HepG2 (cell line): Measurements from ENCODE around the gene B4GALT5. TPM values are rescaled to one million over a fixed set of nuclear protein-coding genes. Genes with fewer than 3 reads are reported as not detected.

Experiments
- ATAC-seq: fragments of 200-7000 bp; cut with Tn5 transposase; 3 replicates; pipeline ENCODE4 v1.9.1; 2020; ENCODE audit warnings: mild to moderate bottlenecking, moderate library complexity
- BruUV-seq: library from RNA; stranded (reverse); fragments of 400-500 nt; replicated peaks from 2 replicates; lab custom pipeline; 2021; lab: Mats Ljungman, UMichigan
- CTCF ChIA-PET: fragments of 300-600 bp; formaldehyde crosslinking; extraction: SDS; loops from one replicate; lab custom pipeline; 2021; ENCODE audit warnings: low total read pairs, inconsistent platforms, low intra/inter-chr PET ratio; lab: Yijun Ruan, JAX
- POLR2A ChIA-PET: fragments of 350-600 bp; sonication (Branson Sonifier 250); formaldehyde crosslinking; loops from one replicate; lab custom pipeline; 2020; ENCODE audit warnings: antibody characterized with exemption, inconsistent platforms; lab: Yijun Ruan, JAX
- DNase-seq: peaks from one replicate; pipeline ENCODE4 v3.0.0-alpha.2; 2015; ENCODE audit warnings: low spot score
- FAIRE-seq: peaks from 3 replicates; lab custom pipeline; 2011; peaks lifted over from hg19 to GRCh38; lab: Jason Lieb, UNC
- H2AFZ ChIP-seq: one replicate; pipeline ENCODE4 v1.6.1; 2011; ENCODE audit warnings: low read length, inconsistent platforms
- H3K27ac ChIP-seq: fragments of 300-600 bp; 3 replicates; pipeline ENCODE4 v1.8.0; 2011; ENCODE audit warnings: mixed run types, mild to moderate bottlenecking, mixed read lengths, low read length, inconsistent platforms; ENCODE audit not compliant: insufficient read depth; ENCODE audit errors: extremely low read length
- H3K27me3 ChIP-seq, 2 experiments: fragments of 200-600 bp in 1 of 2; 2 replicates in 1 of 2; 3 replicates in 1 of 2; pipeline versions ENCODE4 v1.6.0 to v1.8.0; 2011; ENCODE audit warnings: low read length in 2 of 2, mild to moderate bottlenecking in 2 of 2, moderate library complexity in 2 of 2, inconsistent platforms in 1 of 2; ENCODE audit not compliant: insufficient read depth in 2 of 2, control insufficient read depth in 1 of 2
- H3K36me3 ChIP-seq, 2 experiments: fragments of 200-600 bp in 1 of 2; replicated peaks in 1 of 2; 2 replicates in 1 of 2; 3 replicates in 1 of 2; pipeline versions ENCODE4 v1.5.1 to v1.8.0; 2011; ENCODE audit warnings: low read length in 2 of 2, inconsistent platforms in 1 of 2; ENCODE audit not compliant: insufficient read depth in 2 of 2, control insufficient read depth in 1 of 2
- H3K4me1 ChIP-seq: 2 replicates; pipeline ENCODE4 v1.5.1; 2012; ENCODE audit warnings: low read length, inconsistent platforms; ENCODE audit not compliant: insufficient read depth
- H3K4me2 ChIP-seq: 2 replicates; pipeline ENCODE4 v1.6.0; 2011; ENCODE audit warnings: low read depth, low read length, inconsistent platforms
- H3K4me3 ChIP-seq, 3 experiments: fragments of 200-600 bp in 1 of 3; sonication (generic), shearing (Covaris generic) in 1 of 3; replicated peaks in 1 of 3; 2 replicates each; pipeline ENCODE4 v1.5.1; 2011 to 2016; ENCODE audit warnings: low read length in 3 of 3, inconsistent platforms in 2 of 3, low read depth in 2 of 3, mild to moderate bottlenecking in 2 of 3, control low read depth in 1 of 3, mixed read lengths in 1 of 3; ENCODE audit not compliant: insufficient read depth in 1 of 3
- H3K79me2 ChIP-seq: one replicate; pipeline ENCODE4 v1.6.1; 2011; ENCODE audit warnings: low read length, inconsistent platforms; ENCODE audit not compliant: insufficient read depth
- H3K9ac ChIP-seq: 2 replicates; pipeline ENCODE4 v1.6.0; 2011; ENCODE audit warnings: mild to moderate bottlenecking, low read depth, low read length, inconsistent platforms; ENCODE audit not compliant: insufficient read depth
- H3K9me3 ChIP-seq: 2 replicates; pipeline ENCODE4 v1.5.1; 2012; ENCODE audit warnings: mild to moderate bottlenecking, low read length
- H4K20me1 ChIP-seq: 2 replicates; pipeline ENCODE4 v1.6.0; 2011; ENCODE audit warnings: inconsistent platforms, mild to moderate bottlenecking, low read length, moderate library complexity; ENCODE audit not compliant: insufficient read depth
- ATM ChIP-seq: fragments of 450-650 bp; IDR thresholded peaks from 2 replicates; pipeline ENCODE4 v1.7.1; 2017; ENCODE audit warnings: mild to moderate bottlenecking, borderline replicate concordance
- CBFB ChIP-seq: sonication (generic); formaldehyde crosslinking; IDR thresholded peaks from 2 replicates; pipeline ENCODE4 v1.4.0; 2020; ENCODE audit warnings: missing genetic modification reagents
- CHD4 ChIP-seq: fragments of 200-600 bp; sonication (generic); IDR thresholded peaks from 2 replicates; pipeline ENCODE4 v1.7.0; 2017; ENCODE audit warnings: mild to moderate bottlenecking, low read length, borderline replicate concordance
- FOXA1 ChIP-seq, 2 experiments: fragments of 450-650 bp in 1 of 2; sonication (generic) in 1 of 2; formaldehyde crosslinking in 1 of 2; IDR thresholded peaks; 2 replicates each; pipeline versions ENCODE4 v1.4.0 to v1.6.1; 2016 to 2020; ENCODE audit warnings: missing genetic modification reagents in 1 of 2
- GRHL1 ChIP-seq: sonication (generic); formaldehyde crosslinking; conservative IDR thresholded peaks from 2 replicates; pipeline ENCODE4 v1.8.0; 2022; ENCODE audit warnings: missing genetic modification reagents
- HMG20B ChIP-seq: conservative IDR thresholded peaks from 2 replicates; pipeline ENCODE4 v1.6.1; 2016; ENCODE audit warnings: missing genetic modification reagents, missing compliant biosample characterization
- KDM1A ChIP-seq: IDR thresholded peaks from 2 replicates; pipeline ENCODE4 v1.6.1; 2016; ENCODE audit warnings: missing compliant biosample characterization
- KMT2A ChIP-seq: sonication (generic); formaldehyde crosslinking; IDR thresholded peaks from 2 replicates; pipeline ENCODE4 v1.4.0; 2020; ENCODE audit warnings: missing genetic modification reagents
- MEF2D ChIP-seq: sonication (generic); formaldehyde crosslinking; IDR thresholded peaks from 2 replicates; pipeline ENCODE4 v1.5.1; 2020; ENCODE audit warnings: mild to moderate bottlenecking, missing genetic modification reagents
- REXO4 ChIP-seq: sonication (generic); formaldehyde crosslinking; IDR thresholded peaks from 2 replicates; pipeline ENCODE4 v1.8.0; 2022; ENCODE audit warnings: missing genetic modification reagents, mild to moderate bottlenecking, borderline replicate concordance
- SMC3 ChIP-seq: IDR thresholded peaks from 2 replicates; pipeline ENCODE4 v1.6.1; 2011; ENCODE audit warnings: low read length, improper control_type of control experiment
- TGIF2 ChIP-seq: IDR thresholded peaks from 2 replicates; pipeline ENCODE4 v1.6.1; 2016; ENCODE audit warnings: control low read depth, missing compliant biosample characterization
- ZBED4 ChIP-seq: sonication (generic); formaldehyde crosslinking; IDR thresholded peaks from 2 replicates; pipeline ENCODE4 v1.4.0; 2020; ENCODE audit warnings: missing genetic modification reagents, borderline replicate concordance
- ZFP41 ChIP-seq: sonication (generic); formaldehyde crosslinking; IDR thresholded peaks from 2 replicates; pipeline ENCODE4 v1.4.0; 2020; ENCODE audit warnings: mild to moderate bottlenecking, missing genetic modification reagents, borderline replicate concordance
- ZMYM2 ChIP-seq: sonication (generic); formaldehyde crosslinking; IDR thresholded peaks from 2 replicates; pipeline ENCODE4 v1.8.0; 2022; ENCODE audit warnings: mild to moderate bottlenecking, missing genetic modification reagents
- ZNF570 ChIP-seq: sonication (generic); formaldehyde crosslinking; IDR thresholded peaks from 2 replicates; pipeline ENCODE4 v1.4.0; 2020; ENCODE audit warnings: mild to moderate bottlenecking, missing genetic modification reagents, borderline replicate concordance
- ZNF704 ChIP-seq: sonication (generic); formaldehyde crosslinking; IDR thresholded peaks from 2 replicates; pipeline ENCODE4 v1.8.1; 2023; ENCODE audit warnings: mild to moderate bottlenecking, inconsistent platforms, moderate library complexity, missing genetic modification reagents, borderline replicate concordance
- WGBS: methylation state at CpG from one replicate; pipeline ENCODE4 v1.1.6; 2017; ENCODE audit warnings: low lambda C conversion rate; 5-methylcytosine and 5-hydroxymethylcytosine counted together
- in situ Hi-C: cut with HindIII; loops from 2 replicates; pipeline ENCODE4 v1.10.0; 2017; ENCODE audit warnings: low pct_unique_long_range_greater_than_20kb; ENCODE audit not compliant: extremely low pct_ligation_motif_present
- intact Hi-C: fragments of 100-400 bp; cut with micrococcal nuclease; formaldehyde crosslinking; loops from one replicate; pipeline ENCODE4 v1.10.0; 2022; ENCODE audit not compliant: unreplicated experiment
- polyA plus RNA-seq, 8 experiments: library from polyadenylated mRNA; depleted of rRNA in 3 of 8; stranded (reverse) in 7 of 8; unstranded in 1 of 8; fragments of >200 nt; fragmentation: Illumina TruSeq in 4 of 8; extraction: Trizol in 4 of 8; gene quantifications; 2 replicates each; pipeline versions ENCODE4 v1.2.1 to v1.2.3, GENCODE V29; 2011 to 2016; ENCODE audit warnings: low read depth in 4 of 8, missing spikeins in 1 of 8, mixed read lengths in 1 of 8; ENCODE audit not compliant: insufficient read depth in 1 of 8
- total RNA-seq, 5 experiments: library from RNA; depleted of rRNA; stranded (reverse); fragments of >200 nt; fragmentation: Illumina TruSeq; extraction: Trizol; gene quantifications; 2 replicates each; pipeline ENCODE4 v1.2.3, GENCODE V29; 2016; ENCODE audit warnings: low read depth in 1 of 5

B4GALT5 gene
- total and polyA plus RNA-seq, 2 of the 13 experiments (the other 11 are each of a cell fraction or from before 2014, with no cell fraction given) = 27.3 to 30.9 TPM

GRCh38 chr20:49707118-49707517, 6.6 kb downstream of the B4GALT5 start (continued):
- TF ChIP-seq FOXA1 (IDR thresholded peaks at IDR 0.05) (no peak), FOXA1 (CRISPR knock-in tag; IDR thresholded peaks at IDR 0.05) (peak; percentile 62; the same call in 1 of the 2 replicates), HMG20B (no peak), KMT2A (peak; percentile 34; the same call in 1 of the 2 replicates), ATM (no peak)

GRCh38 chr20:49706630-49707091, 7.0 kb downstream of the B4GALT5 start:
- Histone ChIP-seq H3K4me1 (peaks cover 76% of the 10 kb centered on the region), H3K36me3 (peaks cover 2 to 7% of the 10 kb centered on the region in 2 experiments; a peak in 3 of 5 replicates)
- POLR2A ChIA-PET = interaction anchor here (1.2 to 1.5 kb wide), 3 partner anchors 14 to 69 kb away, joined by 3 to 4 read pairs (median 3); no protein-coding TSS in a partner anchor
- 0 out of 2 replicates have a peak, but pooled peaks have one; percentile 40 for TF ChIP-seq TGIF2 (CRISPR knock-in tag)
- no peak for TF ChIP-seq SMC3
- no peak for TF ChIP-seq ZFP41 (CRISPR knock-in tag)
- TF ChIP-seq REXO4 (CRISPR knock-in tag) = no peak
- no peak for TF ChIP-seq GRHL1
- 0 out of 2 replicates have a peak, but pooled peaks have one; percentile 28 for TF ChIP-seq MEF2D (CRISPR knock-in tag)
- no peak for TF ChIP-seq KDM1A (CRISPR knock-in tag)
- TF ChIP-seq ZNF704 (CRISPR knock-in tag) = no peak
- 0 out of 2 replicates have a peak, but pooled peaks have one; percentile 37 for TF ChIP-seq ZMYM2
- no peak for TF ChIP-seq ZNF570 (CRISPR knock-in tag)
- no peak for TF ChIP-seq ZBED4 (CRISPR knock-in tag)
- TF ChIP-seq CBFB (CRISPR knock-in tag) = no peak
- no peak for TF ChIP-seq CHD4

More at GRCh38 chr20:49706630-49707091, 7.0 kb downstream of the B4GALT5 start:
- peak; percentile 71 for ATAC-seq
- Histone ChIP-seq H2AFZ (no peak overlapping the region), H3K79me2 (peaks cover 95% of the 10 kb centered on the region), H3K9me3 (no peaks in the 10 kb centered on the region), H3K9ac (no peak overlapping the region), H4K20me1 (peaks cover 21% of the 10 kb centered on the region), H3K27ac (peak overlapping the region; percentile 3), H3K4me2 (0 out of 2 replicates have a peak overlapping the region, but pooled peaks have one; percentile 4), H3K4me3 (no peak overlapping the region), H3K27me3 (no peaks in the 10 kb centered on the region)
- in situ Hi-C loops = no loop called here
- intact Hi-C loops = no loop called here
- DNase-seq = no peak
- WGBS = 75% methylated on average over 5 of the region's 5 CpGs
- no TSS peak for BruUV-seq
- FAIRE-seq = no peak
- CTCF ChIA-PET = no interaction called here
